GM23338 (cell line): ENCODE measurements around the gene TUBB3. TPM values are rescaled to one million over a fixed set of nuclear protein-coding genes. Genes with fewer than 3 reads are reported as not detected.

Experiments
- ATAC-seq: fragments of 200-7000 bp; cut with Tn5 transposase; 3 replicates; pipeline ENCODE4 v1.9.1; 2020
- DNase-seq: peaks from one replicate; pipeline ENCODE4 v3.0.0-alpha.2; 2015; ENCODE audit warnings: low spot score
- H2AFZ ChIP-seq: fragments of 200-600 bp; sonication (generic); 2 replicates; pipeline ENCODE4 v1.8.0; 2016; ENCODE audit warnings: antibody characterized with exemption, mild to moderate bottlenecking, moderate library complexity
- H3F3A ChIP-seq: fragments of 200-600 bp; sonication (generic); replicated peaks from 2 replicates; pipeline ENCODE4 v1.8.0; 2017; ENCODE audit warnings: antibody characterized with exemption, mixed run types, low read depth
- H3K27ac ChIP-seq: fragments of 200-600 bp; sonication (generic); 2 replicates; pipeline ENCODE4 v1.6.1; 2016; ENCODE audit warnings: low read depth
- H3K27me3 ChIP-seq: fragments of 200-600 bp; sonication (generic); 2 replicates; pipeline ENCODE4 v1.8.0; 2016; ENCODE audit warnings: mild to moderate bottlenecking, mixed run types, moderate library complexity; ENCODE audit not compliant: insufficient read depth
- H3K36me3 ChIP-seq: fragments of 200-600 bp; sonication (generic); 2 replicates; pipeline ENCODE4 v1.8.0; 2016; ENCODE audit warnings: mild to moderate bottlenecking; ENCODE audit not compliant: insufficient read depth
- H3K4me1 ChIP-seq: fragments of 200-600 bp; sonication (generic); 2 replicates; pipeline ENCODE4 v1.8.0; 2016; ENCODE audit warnings: mild to moderate bottlenecking, moderate library complexity; ENCODE audit not compliant: insufficient read depth
- H3K4me2 ChIP-seq: fragments of 200-600 bp; sonication (generic); 2 replicates; pipeline ENCODE4 v1.7.1; 2017; ENCODE audit warnings: mixed run types
- H3K4me3 ChIP-seq: fragments of 200-600 bp; sonication (generic); 2 replicates; pipeline ENCODE4 v1.6.1; 2016; ENCODE audit warnings: mixed run types
- H3K79me2 ChIP-seq: fragments of 200-600 bp; sonication (generic); replicated peaks from 2 replicates; pipeline ENCODE4 v1.8.0; 2017; ENCODE audit warnings: mild to moderate bottlenecking; ENCODE audit not compliant: insufficient read depth
- H3K9me2 ChIP-seq: fragments of 200-600 bp; sonication (generic); 2 replicates; pipeline ENCODE4 v1.8.0; 2017; ENCODE audit not compliant: insufficient read depth
- H4K20me1 ChIP-seq: fragments of 200-600 bp; sonication (generic); replicated peaks from 2 replicates; pipeline ENCODE4 v1.8.0; 2017; ENCODE audit warnings: mild to moderate bottlenecking; ENCODE audit not compliant: insufficient read depth
- H3K27ac Mint-ChIP-seq: 2 replicates; pipeline ENCODE4 v1.8.0; 2020; ENCODE audit warnings: inconsistent platforms, mild to moderate bottlenecking, moderate library complexity, mixed read lengths
- H3K27me3 Mint-ChIP-seq: 3 replicates; pipeline ENCODE4 v1.8.0; 2022; ENCODE audit warnings: low read depth, mild to moderate bottlenecking, moderate library complexity, mixed read lengths, inconsistent platforms; ENCODE audit not compliant: insufficient read depth, poor library complexity
- H3K36me3 Mint-ChIP-seq: 3 replicates; pipeline ENCODE4 v1.8.0; 2021; ENCODE audit warnings: low read depth, mild to moderate bottlenecking, inconsistent platforms, moderate library complexity, mixed read lengths
- H3K4me1 Mint-ChIP-seq: 3 replicates; pipeline ENCODE4 v1.8.0; 2020; ENCODE audit warnings: mild to moderate bottlenecking, inconsistent platforms, mixed read lengths
- H3K4me3 Mint-ChIP-seq: 3 replicates; pipeline ENCODE4 v1.8.0; 2021; ENCODE audit warnings: moderate library complexity, mild to moderate bottlenecking, inconsistent platforms, mixed read lengths
- H3K9me3 Mint-ChIP-seq: 3 replicates; pipeline ENCODE4 v1.8.0; 2020; ENCODE audit warnings: moderate library complexity, mild to moderate bottlenecking, inconsistent platforms, mixed read lengths
- CREB1 ChIP-seq: fragments of 250-450 bp; sonication (Bioruptor Pico); IDR thresholded peaks from 2 replicates; pipeline ENCODE4 v1.5.0; 2020; ENCODE audit warnings: low read depth, mild to moderate bottlenecking, moderate library complexity
- EZH2 ChIP-seq: fragments of 200-600 bp; sonication (generic); IDR thresholded peaks from one replicate; pipeline ENCODE4 v1.8.0; 2017; ENCODE audit warnings: antibody characterized with exemption, mild to moderate bottlenecking, low read depth; ENCODE audit not compliant: unreplicated experiment
- EZH2phosphoT487 ChIP-seq: fragments of 200-600 bp; sonication (generic); IDR thresholded peaks from one replicate; pipeline ENCODE4 v1.8.1; 2018; ENCODE audit warnings: antibody characterized with exemption; ENCODE audit not compliant: unreplicated experiment
- JUNB ChIP-seq: IDR thresholded peaks from one replicate; pipeline ENCODE4 v1.6.1; 2016; ENCODE audit warnings: antibody characterized with exemption; ENCODE audit not compliant: unreplicated experiment
- NANOG ChIP-seq: IDR thresholded peaks from 2 replicates; pipeline ENCODE4 v1.6.1; 2016; ENCODE audit warnings: antibody characterized with exemption, borderline replicate concordance
- POLR2AphosphoS5 ChIP-seq: IDR thresholded peaks from 2 replicates; pipeline ENCODE4 v1.6.1; 2016; ENCODE audit warnings: antibody characterized with exemption, low read depth
- STAT1 ChIP-seq: IDR thresholded peaks from one replicate; pipeline ENCODE4 v1.6.1; 2016; ENCODE audit warnings: antibody characterized with exemption; ENCODE audit not compliant: unreplicated experiment
- ZNF114 ChIP-seq: fragments of 250-450 bp; sonication (Bioruptor Pico); IDR thresholded peaks from 2 replicates; pipeline ENCODE4 v1.5.0; 2020; ENCODE audit warnings: mild to moderate bottlenecking, moderate library complexity
- ZNF331 ChIP-seq: fragments of 250-450 bp; sonication (Bioruptor Pico); IDR thresholded peaks from 2 replicates; pipeline ENCODE4 v1.5.0; 2020; ENCODE audit warnings: low read depth, mild to moderate bottlenecking, moderate library complexity
- polyA plus RNA-seq: library from polyadenylated mRNA; unstranded; fragments of >200 nt; fragmentation: Nextera tagmentation; extraction: Ambion mirVana; gene quantifications from 2 replicates; pipeline ENCODE4 v1.2.1, GENCODE V29; 2016
- total RNA-seq: library from RNA; depleted of rRNA; stranded (reverse); fragments of >200 nt; shearing (Covaris generic); gene quantifications from 2 replicates; pipeline ENCODE4 v1.2.3, GENCODE V29; 2014
- TF ChIP-seq, protein P1 (sequence below): IDR thresholded peaks from one replicate; pipeline ENCODE4 v1.6.1; 2018; ENCODE audit warnings: antibody characterized with exemption; ENCODE audit not compliant: unreplicated experiment
- TF ChIP-seq, protein P2 (sequence below): fragments of 250-450 bp; sonication (Bioruptor Pico); IDR thresholded peaks from 2 replicates; pipeline ENCODE4 v1.5.0; 2020; ENCODE audit warnings: mild to moderate bottlenecking, moderate library complexity
- TF ChIP-seq, protein P3 (sequence below): IDR thresholded peaks from 2 replicates; pipeline ENCODE4 v1.6.1; 2016; ENCODE audit warnings: antibody characterized with exemption
- TF ChIP-seq, protein P4 (sequence below), 2 experiments: fragments of 200-600 bp in 1 of 2; sonication (generic) in 1 of 2; conservative IDR thresholded peaks; 2 replicates each; pipeline versions ENCODE4 v1.5.1 to v1.6.1; 2016 to 2017; ENCODE audit warnings: antibody characterized with exemption in 2 of 2, low read depth in 2 of 2, mild to moderate bottlenecking in 2 of 2, moderate library complexity in 1 of 2

The TUBB3 gene
- total and polyA plus RNA-seq, 2 experiments from 2014 or later: 149 to 443 TPM

DNA sequence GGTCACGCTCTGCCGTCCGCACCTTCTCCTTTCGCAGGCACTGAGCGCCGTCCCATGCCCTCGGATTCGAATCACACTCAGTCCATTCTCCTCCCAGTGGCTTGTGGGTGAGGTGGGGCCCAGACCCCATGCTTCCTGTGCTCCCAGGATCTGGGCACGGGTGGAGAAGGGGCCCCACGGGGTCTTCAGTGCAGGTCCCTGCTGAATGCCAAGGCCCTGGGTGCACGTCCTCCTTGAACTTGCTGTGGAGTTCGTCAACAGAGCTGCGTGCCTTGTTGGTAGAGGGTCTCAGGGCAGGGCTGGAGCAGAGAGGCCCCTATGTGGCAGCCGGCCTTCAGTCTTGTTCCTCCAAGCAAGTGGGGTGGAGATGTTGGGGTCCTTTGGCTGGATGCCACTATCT is 11.8 kb upstream of the TUBB3 start:
- DNase-seq: no peak
- H3K79me2 ChIP-seq: no peaks in the 10 kb centered on the region
- Mint-ChIP-seq H3K36me3 (peaks cover 33% of the 10 kb centered on the region), H3K4me3 (no peak overlapping the region; the same call in 2 of the 3 replicates), H3K27me3 (peaks cover 26% of the 10 kb centered on the region), H3K4me1 (0 out of 3 replicates have a peak, but pooled peaks cover 4% of the 10 kb centered on the region), H3K27ac (no peak overlapping the region), H3K9me3 (peaks cover 24% of the 10 kb centered on the region)
- no peak overlapping the region for H3K4me3 ChIP-seq
- H3K27me3 ChIP-seq: no peaks in the 10 kb centered on the region
- no peak overlapping the region for H2AFZ ChIP-seq
- no peaks in the 10 kb centered on the region for H3K9me2 ChIP-seq
- peaks cover 19% of the 10 kb centered on the region; the same call in 1 of the 2 replicates for H3F3A ChIP-seq
- ATAC-seq: no peak
- TF ChIP-seq, protein P1, sequence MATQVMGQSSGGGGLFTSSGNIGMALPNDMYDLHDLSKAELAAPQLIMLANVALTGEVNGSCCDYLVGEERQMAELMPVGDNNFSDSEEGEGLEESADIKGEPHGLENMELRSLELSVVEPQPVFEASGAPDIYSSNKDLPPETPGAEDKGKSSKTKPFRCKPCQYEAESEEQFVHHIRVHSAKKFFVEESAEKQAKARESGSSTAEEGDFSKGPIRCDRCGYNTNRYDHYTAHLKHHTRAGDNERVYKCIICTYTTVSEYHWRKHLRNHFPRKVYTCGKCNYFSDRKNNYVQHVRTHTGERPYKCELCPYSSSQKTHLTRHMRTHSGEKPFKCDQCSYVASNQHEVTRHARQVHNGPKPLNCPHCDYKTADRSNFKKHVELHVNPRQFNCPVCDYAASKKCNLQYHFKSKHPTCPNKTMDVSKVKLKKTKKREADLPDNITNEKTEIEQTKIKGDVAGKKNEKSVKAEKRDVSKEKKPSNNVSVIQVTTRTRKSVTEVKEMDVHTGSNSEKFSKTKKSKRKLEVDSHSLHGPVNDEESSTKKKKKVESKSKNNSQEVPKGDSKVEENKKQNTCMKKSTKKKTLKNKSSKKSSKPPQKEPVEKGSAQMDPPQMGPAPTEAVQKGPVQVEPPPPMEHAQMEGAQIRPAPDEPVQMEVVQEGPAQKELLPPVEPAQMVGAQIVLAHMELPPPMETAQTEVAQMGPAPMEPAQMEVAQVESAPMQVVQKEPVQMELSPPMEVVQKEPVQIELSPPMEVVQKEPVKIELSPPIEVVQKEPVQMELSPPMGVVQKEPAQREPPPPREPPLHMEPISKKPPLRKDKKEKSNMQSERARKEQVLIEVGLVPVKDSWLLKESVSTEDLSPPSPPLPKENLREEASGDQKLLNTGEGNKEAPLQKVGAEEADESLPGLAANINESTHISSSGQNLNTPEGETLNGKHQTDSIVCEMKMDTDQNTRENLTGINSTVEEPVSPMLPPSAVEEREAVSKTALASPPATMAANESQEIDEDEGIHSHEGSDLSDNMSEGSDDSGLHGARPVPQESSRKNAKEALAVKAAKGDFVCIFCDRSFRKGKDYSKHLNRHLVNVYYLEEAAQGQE: no peak
- TF ChIP-seq NANOG: no peak
- TF ChIP-seq ZNF114 (CRISPR knock-in tag): no peak
- TF ChIP-seq, protein P2, sequence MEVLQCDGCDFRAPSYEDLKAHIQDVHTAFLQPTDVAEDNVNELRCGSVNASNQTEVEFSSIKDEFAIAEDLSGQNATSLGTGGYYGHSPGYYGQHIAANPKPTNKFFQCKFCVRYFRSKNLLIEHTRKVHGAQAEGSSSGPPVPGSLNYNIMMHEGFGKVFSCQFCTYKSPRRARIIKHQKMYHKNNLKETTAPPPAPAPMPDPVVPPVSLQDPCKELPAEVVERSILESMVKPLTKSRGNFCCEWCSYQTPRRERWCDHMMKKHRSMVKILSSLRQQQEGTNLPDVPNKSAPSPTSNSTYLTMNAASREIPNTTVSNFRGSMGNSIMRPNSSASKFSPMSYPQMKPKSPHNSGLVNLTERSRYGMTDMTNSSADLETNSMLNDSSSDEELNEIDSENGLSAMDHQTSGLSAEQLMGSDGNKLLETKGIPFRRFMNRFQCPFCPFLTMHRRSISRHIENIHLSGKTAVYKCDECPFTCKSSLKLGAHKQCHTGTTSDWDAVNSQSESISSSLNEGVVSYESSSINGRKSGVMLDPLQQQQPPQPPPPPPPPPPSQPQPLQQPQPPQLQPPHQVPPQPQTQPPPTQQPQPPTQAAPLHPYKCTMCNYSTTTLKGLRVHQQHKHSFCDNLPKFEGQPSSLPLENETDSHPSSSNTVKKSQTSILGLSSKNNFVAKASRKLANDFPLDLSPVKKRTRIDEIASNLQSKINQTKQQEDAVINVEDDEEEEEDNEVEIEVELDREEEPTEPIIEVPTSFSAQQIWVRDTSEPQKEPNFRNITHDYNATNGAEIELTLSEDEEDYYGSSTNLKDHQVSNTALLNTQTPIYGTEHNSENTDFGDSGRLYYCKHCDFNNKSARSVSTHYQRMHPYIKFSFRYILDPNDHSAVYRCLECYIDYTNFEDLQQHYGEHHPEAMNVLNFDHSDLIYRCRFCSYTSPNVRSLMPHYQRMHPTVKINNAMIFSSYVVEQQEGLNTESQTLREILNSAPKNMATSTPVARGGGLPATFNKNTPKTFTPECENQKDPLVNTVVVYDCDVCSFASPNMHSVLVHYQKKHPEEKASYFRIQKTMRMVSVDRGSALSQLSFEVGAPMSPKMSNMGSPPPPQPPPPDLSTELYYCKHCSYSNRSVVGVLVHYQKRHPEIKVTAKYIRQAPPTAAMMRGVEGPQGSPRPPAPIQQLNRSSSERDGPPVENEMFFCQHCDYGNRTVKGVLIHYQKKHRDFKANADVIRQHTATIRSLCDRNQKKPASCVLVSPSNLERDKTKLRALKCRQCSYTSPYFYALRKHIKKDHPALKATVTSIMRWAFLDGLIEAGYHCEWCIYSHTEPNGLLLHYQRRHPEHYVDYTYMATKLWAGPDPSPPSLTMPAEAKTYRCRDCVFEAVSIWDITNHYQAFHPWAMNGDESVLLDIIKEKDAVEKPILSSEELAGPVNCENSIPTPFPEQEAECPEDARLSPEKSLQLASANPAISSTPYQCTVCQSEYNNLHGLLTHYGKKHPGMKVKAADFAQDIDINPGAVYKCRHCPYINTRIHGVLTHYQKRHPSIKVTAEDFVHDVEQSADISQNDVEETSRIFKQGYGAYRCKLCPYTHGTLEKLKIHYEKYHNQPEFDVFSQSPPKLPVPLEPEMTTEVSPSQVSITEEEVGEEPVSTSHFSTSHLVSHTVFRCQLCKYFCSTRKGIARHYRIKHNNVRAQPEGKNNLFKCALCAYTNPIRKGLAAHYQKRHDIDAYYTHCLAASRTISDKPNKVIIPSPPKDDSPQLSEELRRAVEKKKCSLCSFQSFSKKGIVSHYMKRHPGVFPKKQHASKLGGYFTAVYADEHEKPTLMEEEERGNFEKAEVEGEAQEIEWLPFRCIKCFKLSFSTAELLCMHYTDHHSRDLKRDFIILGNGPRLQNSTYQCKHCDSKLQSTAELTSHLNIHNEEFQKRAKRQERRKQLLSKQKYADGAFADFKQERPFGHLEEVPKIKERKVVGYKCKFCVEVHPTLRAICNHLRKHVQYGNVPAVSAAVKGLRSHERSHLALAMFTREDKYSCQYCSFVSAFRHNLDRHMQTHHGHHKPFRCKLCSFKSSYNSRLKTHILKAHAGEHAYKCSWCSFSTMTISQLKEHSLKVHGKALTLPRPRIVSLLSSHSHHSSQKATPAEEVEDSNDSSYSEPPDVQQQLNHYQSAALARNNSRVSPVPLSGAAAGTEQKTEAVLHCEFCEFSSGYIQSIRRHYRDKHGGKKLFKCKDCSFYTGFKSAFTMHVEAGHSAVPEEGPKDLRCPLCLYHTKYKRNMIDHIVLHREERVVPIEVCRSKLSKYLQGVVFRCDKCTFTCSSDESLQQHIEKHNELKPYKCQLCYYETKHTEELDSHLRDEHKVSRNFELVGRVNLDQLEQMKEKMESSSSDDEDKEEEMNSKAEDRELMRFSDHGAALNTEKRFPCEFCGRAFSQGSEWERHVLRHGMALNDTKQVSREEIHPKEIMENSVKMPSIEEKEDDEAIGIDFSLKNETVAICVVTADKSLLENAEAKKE: no peak
- TF ChIP-seq EZH2phosphoT487: no peak
- no peak for TF ChIP-seq STAT1
- no peak for TF ChIP-seq CREB1 (CRISPR knock-in tag)
- TF ChIP-seq, protein P3, sequence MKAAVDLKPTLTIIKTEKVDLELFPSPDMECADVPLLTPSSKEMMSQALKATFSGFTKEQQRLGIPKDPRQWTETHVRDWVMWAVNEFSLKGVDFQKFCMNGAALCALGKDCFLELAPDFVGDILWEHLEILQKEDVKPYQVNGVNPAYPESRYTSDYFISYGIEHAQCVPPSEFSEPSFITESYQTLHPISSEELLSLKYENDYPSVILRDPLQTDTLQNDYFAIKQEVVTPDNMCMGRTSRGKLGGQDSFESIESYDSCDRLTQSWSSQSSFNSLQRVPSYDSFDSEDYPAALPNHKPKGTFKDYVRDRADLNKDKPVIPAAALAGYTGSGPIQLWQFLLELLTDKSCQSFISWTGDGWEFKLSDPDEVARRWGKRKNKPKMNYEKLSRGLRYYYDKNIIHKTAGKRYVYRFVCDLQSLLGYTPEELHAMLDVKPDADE: no peak
- TF ChIP-seq EZH2: no peak
- TF ChIP-seq ZNF331 (CRISPR knock-in tag): no peak
- TF ChIP-seq POLR2AphosphoS5: no peak
- TF ChIP-seq, protein P4, sequence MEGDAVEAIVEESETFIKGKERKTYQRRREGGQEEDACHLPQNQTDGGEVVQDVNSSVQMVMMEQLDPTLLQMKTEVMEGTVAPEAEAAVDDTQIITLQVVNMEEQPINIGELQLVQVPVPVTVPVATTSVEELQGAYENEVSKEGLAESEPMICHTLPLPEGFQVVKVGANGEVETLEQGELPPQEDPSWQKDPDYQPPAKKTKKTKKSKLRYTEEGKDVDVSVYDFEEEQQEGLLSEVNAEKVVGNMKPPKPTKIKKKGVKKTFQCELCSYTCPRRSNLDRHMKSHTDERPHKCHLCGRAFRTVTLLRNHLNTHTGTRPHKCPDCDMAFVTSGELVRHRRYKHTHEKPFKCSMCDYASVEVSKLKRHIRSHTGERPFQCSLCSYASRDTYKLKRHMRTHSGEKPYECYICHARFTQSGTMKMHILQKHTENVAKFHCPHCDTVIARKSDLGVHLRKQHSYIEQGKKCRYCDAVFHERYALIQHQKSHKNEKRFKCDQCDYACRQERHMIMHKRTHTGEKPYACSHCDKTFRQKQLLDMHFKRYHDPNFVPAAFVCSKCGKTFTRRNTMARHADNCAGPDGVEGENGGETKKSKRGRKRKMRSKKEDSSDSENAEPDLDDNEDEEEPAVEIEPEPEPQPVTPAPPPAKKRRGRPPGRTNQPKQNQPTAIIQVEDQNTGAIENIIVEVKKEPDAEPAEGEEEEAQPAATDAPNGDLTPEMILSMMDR (conservative IDR thresholded peaks at IDR 0.05; ENCODE audit: low read depth in 2 of 2): no peak
- no peak for TF ChIP-seq JUNB
- H3K4me1 ChIP-seq: 0 out of 2 replicates have a peak, but pooled peaks cover 4% of the 10 kb centered on the region
- no peak overlapping the region for H3K27ac ChIP-seq
- no peaks in the 10 kb centered on the region for H4K20me1 ChIP-seq
- no peak overlapping the region for H3K4me2 ChIP-seq
- no peaks in the 10 kb centered on the region; the same call in 1 of the 2 replicates for H3K36me3 ChIP-seq
